HepG2 (cell line): ENCODE measurements around the gene H3-3A. TPM values are rescaled to one million over a fixed set of nuclear protein-coding genes. Genes with fewer than 3 reads are reported as not detected.

ENCODE experiments used
- BATF2 ChIP-seq: sonication (generic); formaldehyde crosslinking; IDR thresholded peaks from 2 replicates; pipeline ENCODE4 v1.8.0; 2022; ENCODE audit warnings: mild to moderate bottlenecking, missing genetic modification reagents, moderate library complexity
- GMEB1 ChIP-seq: sonication (generic); formaldehyde crosslinking; IDR thresholded peaks from 2 replicates; pipeline ENCODE4 v1.5.1; 2020; ENCODE audit warnings: missing genetic modification reagents, mild to moderate bottlenecking, borderline replicate concordance
- HOXA7 ChIP-seq: sonication (generic); formaldehyde crosslinking; IDR thresholded peaks from 2 replicates; pipeline ENCODE4 v1.8.1; 2022; ENCODE audit warnings: mild to moderate bottlenecking, missing genetic modification reagents, moderate library complexity
- MAX ChIP-seq: IDR thresholded peaks from 2 replicates; pipeline ENCODE4 v1.6.1; 2012; ENCODE audit warnings: inconsistent platforms
- MEF2D ChIP-seq: sonication (generic); formaldehyde crosslinking; IDR thresholded peaks from 2 replicates; pipeline ENCODE4 v1.5.1; 2020; ENCODE audit warnings: mild to moderate bottlenecking, missing genetic modification reagents
- NFRKB ChIP-seq: fragments of 450-650 bp; IDR thresholded peaks from 2 replicates; pipeline ENCODE4 v1.6.1; 2017
- RNF2 ChIP-seq: fragments of 450-650 bp; conservative IDR thresholded peaks from 2 replicates; pipeline ENCODE4 v1.6.1; 2016; ENCODE audit warnings: low read depth
- SMARCE1 ChIP-seq: fragments of 450-650 bp; IDR thresholded peaks from 2 replicates; pipeline ENCODE4 v1.6.1; 2017; ENCODE audit warnings: borderline replicate concordance
- SOX13 ChIP-seq, 3 experiments: fragments of 450-650 bp in 1 of 3; sonication (generic) in 1 of 3; formaldehyde crosslinking in 1 of 3; IDR thresholded peaks in 2 of 3; conservative IDR thresholded peaks in 1 of 3; 2 replicates each; pipeline versions ENCODE4 v1.5.0 to v1.6.1; 2016 to 2020; ENCODE audit warnings: antibody characterized with exemption in 1 of 3, mild to moderate bottlenecking in 1 of 3, missing compliant biosample characterization in 1 of 3, missing genetic modification reagents in 1 of 3, moderate library complexity in 1 of 3
- SP2 ChIP-seq: sonication (generic); formaldehyde crosslinking; IDR thresholded peaks from 2 replicates; pipeline ENCODE4 v1.5.1; 2020; ENCODE audit warnings: mild to moderate bottlenecking, missing genetic modification reagents
- TFDP2 ChIP-seq: sonication (generic); formaldehyde crosslinking; IDR thresholded peaks from 2 replicates; pipeline ENCODE4 v1.4.0; 2020; ENCODE audit warnings: missing genetic modification reagents
- UBTF ChIP-seq: sonication (generic); formaldehyde crosslinking; IDR thresholded peaks from 2 replicates; pipeline ENCODE4 v1.4.0; 2020; ENCODE audit warnings: mild to moderate bottlenecking, missing genetic modification reagents
- ZHX1 ChIP-seq: sonication (generic); formaldehyde crosslinking; IDR thresholded peaks from 2 replicates; pipeline ENCODE4 v1.8.1; 2022; ENCODE audit warnings: low read depth, mild to moderate bottlenecking, missing genetic modification reagents
- ZNF24 ChIP-seq: fragments of 450-650 bp; IDR thresholded peaks from 2 replicates; pipeline ENCODE4 v1.6.1; 2017; ENCODE audit warnings: antibody characterized with exemption, mild to moderate bottlenecking
- ZNF678 ChIP-seq: sonication (generic); formaldehyde crosslinking; IDR thresholded peaks from 2 replicates; pipeline ENCODE4 v1.4.0; 2020; ENCODE audit warnings: mild to moderate bottlenecking, missing genetic modification reagents
- ZNF7 ChIP-seq: IDR thresholded peaks from 2 replicates; pipeline ENCODE4 v1.6.1; 2016; ENCODE audit warnings: missing biosample characterization, missing genetic modification reagents
- ZNF770 ChIP-seq: sonication (generic); formaldehyde crosslinking; IDR thresholded peaks from 2 replicates; pipeline ENCODE4 v1.5.0; 2020; ENCODE audit warnings: mild to moderate bottlenecking, missing genetic modification reagents
- polyA plus RNA-seq, 8 experiments: library from polyadenylated mRNA; depleted of rRNA in 3 of 8; stranded (reverse) in 7 of 8; unstranded in 1 of 8; fragments of >200 nt; fragmentation: Illumina TruSeq in 4 of 8; extraction: Trizol in 4 of 8; gene quantifications; 2 replicates each; pipeline versions ENCODE4 v1.2.1 to v1.2.3, GENCODE V29; 2011 to 2016; ENCODE audit warnings: low read depth in 4 of 8, missing spikeins in 1 of 8, mixed read lengths in 1 of 8; ENCODE audit not compliant: insufficient read depth in 1 of 8
- total RNA-seq, 5 experiments: library from RNA; depleted of rRNA; stranded (reverse); fragments of >200 nt; fragmentation: Illumina TruSeq; extraction: Trizol; gene quantifications; 2 replicates each; pipeline ENCODE4 v1.2.3, GENCODE V29; 2016; ENCODE audit warnings: low read depth in 1 of 5

H3-3A gene
- total and polyA plus RNA-seq, 2 of the 13 experiments (the other 11 are each of a cell fraction or from before 2014, with no cell fraction given), result 221 to 320 TPM

- TF ChIP-seq SP2 (CRISPR knock-in tag) (no peak), ZNF770 (CRISPR knock-in tag) (no peak), RNF2 (peak; percentile 87), UBTF (CRISPR knock-in tag) (no peak; the same call in 1 of the 2 replicates), ZHX1 (CRISPR knock-in tag) (no peak), ZNF24 (no peak), NFRKB (no peak), SMARCE1 (no peak), HOXA7 (CRISPR knock-in tag) (no peak), ZNF678 (no peak), BATF2 (peak; percentile 79; the same call in 1 of the 2 replicates), GMEB1 (peak; percentile 50; the same call in 1 of the 2 replicates), SOX13 (IDR thresholded peaks at IDR 0.05) (no peak), SOX13 (CRISPR knock-in tag; conservative IDR thresholded peaks at IDR 0.05 in 1 of 2, IDR thresholded peaks at IDR 0.05 in 1 of 2) (no peak), TFDP2 (peak; percentile 33; the same call in 1 of the 2 replicates), MEF2D (CRISPR knock-in tag) (no peak), ZNF7 (no peak), MAX (peak; percentile 81)
Observed at GRCh38 chr1:226083302-226084101, 21.0 kb downstream of the H3-3A start (continued).
